Measurements from ENCODE around the gene DNAJC2. TPM values are rescaled to one million over a fixed set of nuclear protein-coding genes. Genes with fewer than 3 reads are reported as not detected.
A peak's percentile ranks its signal among the peaks of the same experiment; 100 is the strongest.
"Not testable (repeated sequence)": the region's sequence is repeated elsewhere in the genome, so short reads cannot be mapped to it uniquely, and the experiment has no call there.

Gene DNAJC2
- polyA plus RNA-seq, 1 donor from 2014 or later = 29.7 TPM

GRCh38 chr7:103292122-103292521 lies 52.4 kb downstream of the DNAJC2 start (continued):
- TF ChIP-seq CTCF (IDR thresholded peaks at IDR 0.05; ENCODE audit: poor library complexity, severe bottlenecking) (no peak), EP300 (conservative IDR thresholded peaks at IDR 0.05; ENCODE audit: poor library complexity, severe bottlenecking) (no peak)

GRCh38 chr7:103282802-103283427 lies 61.7 kb downstream of the DNAJC2 start:
- not testable (repeated sequence) for H3K4me2 ChIP-seq (ENCODE audit: low read length); H3K9me2 ChIP-seq (ENCODE audit: insufficient read depth, low read length); H3K4me3 ChIP-seq (ENCODE audit: low read length); H3K27me3 ChIP-seq (ENCODE audit: insufficient read depth, low read depth, low read length); H3K9me3 ChIP-seq (ENCODE audit: low read length); H2AFZ ChIP-seq (ENCODE audit: low read depth, low read length); H3K79me2 ChIP-seq (replicated peaks; ENCODE audit: insufficient read depth, low read length); H3F3A ChIP-seq (ENCODE audit: insufficient read depth, low read length, poor library complexity, severe bottlenecking); H3K9ac ChIP-seq (ENCODE audit: low read length); H3K27ac ChIP-seq (ENCODE audit: low read length); H4K20me1 ChIP-seq (ENCODE audit: insufficient read depth); H3K36me3 ChIP-seq (ENCODE audit: insufficient read depth, low read length)
- peak; percentile 43 for TF ChIP-seq CTCF (IDR thresholded peaks at IDR 0.05; ENCODE audit: poor library complexity, severe bottlenecking)

GRCh38 chr7:103280803-103281155 lies 63.8 kb downstream of the DNAJC2 start:
- not testable (repeated sequence) for H3F3A ChIP-seq (ENCODE audit: insufficient read depth, low read length, poor library complexity, severe bottlenecking); H3K27me3 ChIP-seq (ENCODE audit: insufficient read depth, low read depth, low read length); H3K9me3 ChIP-seq (ENCODE audit: low read length); H3K79me2 ChIP-seq (replicated peaks; ENCODE audit: insufficient read depth, low read length); H4K20me1 ChIP-seq (ENCODE audit: insufficient read depth); H3K9me2 ChIP-seq (ENCODE audit: insufficient read depth, low read length); H3K36me3 ChIP-seq (ENCODE audit: insufficient read depth, low read length)
- Histone ChIP-seq H3K4me3 (ENCODE audit: low read length) (peak overlapping the region; percentile 79), H3K9ac (ENCODE audit: low read length) (peak overlapping the region; percentile 69), H2AFZ (ENCODE audit: low read depth, low read length) (peak overlapping the region; percentile 56), H3K4me2 (ENCODE audit: low read length) (peak overlapping the region; percentile 30), H3K27ac (ENCODE audit: low read length) (peak overlapping the region; percentile 76)
- TF ChIP-seq SMC3 (conservative IDR thresholded peaks at IDR 0.05; ENCODE audit: poor library complexity) = peak; percentile 7
- TF ChIP-seq MXI1 (conservative IDR thresholded peaks at IDR 0.05; ENCODE audit: poor library complexity, severe bottlenecking) = peak; percentile 25

GRCh38 chr7:103279963-103280802 lies 64.4 kb downstream of the DNAJC2 start:
- Histone ChIP-seq H2AFZ (ENCODE audit: low read depth, low read length) (peak overlapping the region; percentile 56), H3K27ac (ENCODE audit: low read length) (peak overlapping the region; percentile 76), H3K4me2 (ENCODE audit: low read length) (peak overlapping the region; percentile 30), H3K9ac (ENCODE audit: low read length) (peak overlapping the region; percentile 69), H3K4me3 (ENCODE audit: low read length) (peak overlapping the region; percentile 79)
- H3K9me3 ChIP-seq (ENCODE audit: low read length); H3K36me3 ChIP-seq (ENCODE audit: insufficient read depth, low read length); H3K27me3 ChIP-seq (ENCODE audit: insufficient read depth, low read depth, low read length); H4K20me1 ChIP-seq (ENCODE audit: insufficient read depth); H3K79me2 ChIP-seq (replicated peaks; ENCODE audit: insufficient read depth, low read length); H3K9me2 ChIP-seq (ENCODE audit: insufficient read depth, low read length); H3F3A ChIP-seq (ENCODE audit: insufficient read depth, low read length, poor library complexity, severe bottlenecking): not testable (repeated sequence)
- peak; percentile 91 for TF ChIP-seq MXI1 (conservative IDR thresholded peaks at IDR 0.05; ENCODE audit: poor library complexity, severe bottlenecking)
- peak; percentile 37 for TF ChIP-seq POLR2AphosphoS5 (IDR thresholded peaks at IDR 0.05)
- TF ChIP-seq EP300 (conservative IDR thresholded peaks at IDR 0.05; ENCODE audit: poor library complexity, severe bottlenecking) = peak; percentile 63
- peak; percentile 42 for TF ChIP-seq REST (IDR thresholded peaks at IDR 0.05; ENCODE audit: borderline replicate concordance)
- TF ChIP-seq SMC3 (conservative IDR thresholded peaks at IDR 0.05; ENCODE audit: poor library complexity) = peak; percentile 26
